Peyer's patch (tissue), 4 donors: ENCODE measurements around the gene FUCA1. TPM values are rescaled to one million over a fixed set of nuclear protein-coding genes. Genes with fewer than 3 reads are reported as not detected.
A peak's percentile ranks its signal among the peaks of the same experiment; 100 is the strongest.

Source experiments
- DNase-seq, 3 donors: peaks; one replicate each; pipeline ENCODE4 v3.0.0-alpha.2; 2017 to 2019
- H3K27ac ChIP-seq, 4 donors: fragments of 200-600 bp; sonication (generic); one replicate each; pipeline ENCODE4 v1.5.1; 2016 to 2019
- H3K27me3 ChIP-seq, 2 donors: fragments of 200-600 bp; sonication (generic); one replicate each; pipeline ENCODE4 v1.5.1; 2019
- H3K36me3 ChIP-seq, 3 donors: fragments of 200-600 bp; sonication (generic); one replicate each; pipeline ENCODE4 v1.5.1; 2016 to 2019
- H3K4me1 ChIP-seq, 4 donors: fragments of 200-600 bp; sonication (generic); one replicate each; pipeline ENCODE4 v1.5.1; 2016 to 2019
- H3K4me3 ChIP-seq, 4 donors: fragments of 200-600 bp; sonication (generic); 1 replicate in 3 of 4; 2 replicates in 1 of 4; pipeline ENCODE4 v1.5.1; 2016 to 2019; ENCODE audit warnings: mild to moderate bottlenecking in 1 of 4
- H3K9me3 ChIP-seq, 4 donors: fragments of 200-600 bp; sonication (generic); one replicate each; pipeline ENCODE4 v1.5.1; 2016 to 2019; ENCODE audit warnings: mild to moderate bottlenecking in 1 of 4
- CTCF ChIP-seq, 6 experiments: fragments of 450-650 bp in 4 of 6; fragments of 200-600 bp in 2 of 6; sonication (generic) in 1 of 6; IDR thresholded peaks; one replicate each; pipeline ENCODE4 v1.5.1; 2017 to 2019; ENCODE audit warnings: antibody characterized with exemption in 6 of 6, mild to moderate bottlenecking in 3 of 6, moderate library complexity in 1 of 6
- POLR2A ChIP-seq, 2 donors: fragments of 450-650 bp; IDR thresholded peaks; one replicate each; pipeline ENCODE4 v1.5.1; 2017; ENCODE audit warnings: antibody characterized with exemption in 2 of 2, mild to moderate bottlenecking in 2 of 2, moderate library complexity in 2 of 2
- total RNA-seq, 4 donors: library from RNA; depleted of rRNA; stranded (reverse); fragments of >200 nt; gene quantifications; one replicate each; pipeline ENCODE4 v1.1.0, GENCODE V29; 2016

The FUCA1 gene
- total RNA-seq, 4 donors from 2014 or later: 47.9 to 182 (median 107) TPM

GRCh38 chr1:23899070-23899469 is 31.0 kb upstream of the FUCA1 start:
- no peak for DNase-seq
- H3K27me3 ChIP-seq: peaks cover 0 to 7% of the 10 kb centered on the region in 2 donors
- no peaks in the 10 kb centered on the region for H3K36me3 ChIP-seq
- H3K9me3 ChIP-seq: no peaks in the 10 kb centered on the region
- H3K27ac ChIP-seq: no peak overlapping the region
- no peak overlapping the region for H3K4me3 ChIP-seq
- no peak for TF ChIP-seq CTCF (IDR thresholded peaks at IDR 0.05)
- TF ChIP-seq POLR2A (IDR thresholded peaks at IDR 0.05): no peak
- H3K4me1 ChIP-seq: no peaks in the 10 kb centered on the region

- H3K9me3 ChIP-seq: no peaks in the 10 kb centered on the region
- H3K36me3 ChIP-seq: no peaks in the 10 kb centered on the region
- TF ChIP-seq CTCF (IDR thresholded peaks at IDR 0.05) (no peak), POLR2A (IDR thresholded peaks at IDR 0.05) (no peak)
- DNase-seq: no peak
- peak overlapping the region in 1 of 4 donors; percentile 63 for H3K27ac ChIP-seq
- no peaks in the 10 kb centered on the region for H3K4me1 ChIP-seq
- H3K4me3 ChIP-seq: no peak overlapping the region
- no peaks in the 10 kb centered on the region for H3K27me3 ChIP-seq
Observed at GRCh38 chr1:23897083-23897482, 29.0 kb upstream of the FUCA1 start.

- no peak overlapping the region for H3K4me3 ChIP-seq
- no peaks in the 10 kb centered on the region for H3K9me3 ChIP-seq
- H3K27ac ChIP-seq: peak overlapping the region in 1 of 4 donors; percentile 63
- DNase-seq: no peak
- H3K36me3 ChIP-seq: no peaks in the 10 kb centered on the region
- H3K4me1 ChIP-seq: no peaks in the 10 kb centered on the region
- no peak for TF ChIP-seq POLR2A (IDR thresholded peaks at IDR 0.05)
- no peak for TF ChIP-seq CTCF (IDR thresholded peaks at IDR 0.05)
- no peaks in the 10 kb centered on the region for H3K27me3 ChIP-seq
Observed at GRCh38 chr1:23896491-23896890, 28.4 kb upstream of the FUCA1 start.

GRCh38 chr1:23895993-23896392 is 27.9 kb upstream of the FUCA1 start:
- Histone ChIP-seq H3K27ac (no peak overlapping the region), H3K27me3 (no peaks in the 10 kb centered on the region), H3K4me3 (no peak overlapping the region), H3K36me3 (no peaks in the 10 kb centered on the region), H3K9me3 (no peaks in the 10 kb centered on the region), H3K4me1 (no peaks in the 10 kb centered on the region)
- TF ChIP-seq CTCF (IDR thresholded peaks at IDR 0.05) (no peak), POLR2A (IDR thresholded peaks at IDR 0.05) (no peak)
- DNase-seq: no peak

GRCh38 chr1:23895082-23895481 is 27.0 kb upstream of the FUCA1 start:
- no peaks in the 10 kb centered on the region for H3K27me3 ChIP-seq
- peak overlapping the region in 1 of 4 donors; percentile 5 for H3K27ac ChIP-seq
- no peaks in the 10 kb centered on the region for H3K36me3 ChIP-seq
- no peaks in the 10 kb centered on the region for H3K4me1 ChIP-seq
- H3K4me3 ChIP-seq: no peak overlapping the region
- no peaks in the 10 kb centered on the region for H3K9me3 ChIP-seq
- no peak for DNase-seq
- TF ChIP-seq CTCF (IDR thresholded peaks at IDR 0.05) (no peak), POLR2A (IDR thresholded peaks at IDR 0.05) (no peak)

GRCh38 chr1:23889074-23889473 is 21.0 kb upstream of the FUCA1 start:
- Histone ChIP-seq H3K4me3 (no peak overlapping the region), H3K9me3 (no peaks in the 10 kb centered on the region), H3K4me1 (peaks cover 0 to 9% (median 3%) of the 10 kb centered on the region in 4 donors), H3K27ac (peak overlapping the region in 2 of 4 donors; percentile 32 to 68), H3K27me3 (no peaks in the 10 kb centered on the region), H3K36me3 (no peaks in the 10 kb centered on the region)
- peak in 2 of 3 donors; percentile 51 to 69 for DNase-seq
- TF ChIP-seq POLR2A (IDR thresholded peaks at IDR 0.05) (no peak), CTCF (IDR thresholded peaks at IDR 0.05) (no peak)
